ENCODE measurements around the gene OR2T1. TPM values are rescaled to one million over a fixed set of nuclear protein-coding genes. Genes with fewer than 3 reads are reported as not detected.
"Not testable (repeated sequence)": the region's sequence is repeated elsewhere in the genome, so short reads cannot be mapped to it uniquely, and the experiment has no call there.

OR2T1 gene
- polyA plus RNA-seq, 3 donors from 2014 or later, result not detected

- H3K27me3 Mint-ChIP-seq (ENCODE audit: low read depth in 3 of 3); H3K9me3 Mint-ChIP-seq; H3K4me3 Mint-ChIP-seq: not testable (repeated sequence)
Measured at GRCh38 chr1:248445399-248445798, 42.6 kb downstream of the OR2T1 start, which contains the start of gene OR2T2. OR2T2 (plus strand) TSS chr1:248445637; CDS start chr1:248452798, 7,161 bp downstream.

GRCh38 chr1:248448409-248449074 is 45.7 kb downstream of the OR2T1 start:
- not testable (repeated sequence) for H3K4me1 Mint-ChIP-seq

More at GRCh38 chr1:248445399-248445798, 42.6 kb downstream of the OR2T1 start, which contains the start of gene OR2T2:
- not testable (repeated sequence) for H3K27ac Mint-ChIP-seq, DNase-seq, H3K4me1 Mint-ChIP-seq, H3K36me3 Mint-ChIP-seq

GRCh38 chr1:248449821-248450465 is 47.1 kb downstream of the OR2T1 start:
- not testable (repeated sequence) for H3K27ac Mint-ChIP-seq; DNase-seq; H3K27me3 Mint-ChIP-seq (ENCODE audit: low read depth in 3 of 3); H3K36me3 Mint-ChIP-seq; H3K4me1 Mint-ChIP-seq; H3K9me3 Mint-ChIP-seq; H3K4me3 Mint-ChIP-seq

More at GRCh38 chr1:248448409-248449074, 45.7 kb downstream of the OR2T1 start:
- not testable (repeated sequence) for H3K36me3 Mint-ChIP-seq; H3K27ac Mint-ChIP-seq; H3K9me3 Mint-ChIP-seq; DNase-seq; H3K4me3 Mint-ChIP-seq; H3K27me3 Mint-ChIP-seq (ENCODE audit: low read depth in 3 of 3)

GRCh38 chr1:248450466-248451145 is 47.8 kb downstream of the OR2T1 start:
- H3K4me3 Mint-ChIP-seq, result not testable (repeated sequence)

GRCh38 chr1:248453619-248454018 is 50.8 kb downstream of the OR2T1 start:
- not testable (repeated sequence) for H3K27me3 Mint-ChIP-seq (ENCODE audit: low read depth in 3 of 3); DNase-seq; H3K4me1 Mint-ChIP-seq; H3K27ac Mint-ChIP-seq; H3K36me3 Mint-ChIP-seq; H3K9me3 Mint-ChIP-seq; H3K4me3 Mint-ChIP-seq

More at GRCh38 chr1:248450466-248451145, 47.8 kb downstream of the OR2T1 start:
- not testable (repeated sequence) for H3K36me3 Mint-ChIP-seq; H3K27me3 Mint-ChIP-seq (ENCODE audit: low read depth in 3 of 3); DNase-seq; H3K9me3 Mint-ChIP-seq; H3K27ac Mint-ChIP-seq; H3K4me1 Mint-ChIP-seq

- H3K36me3 Mint-ChIP-seq; DNase-seq; H3K27ac Mint-ChIP-seq; H3K4me1 Mint-ChIP-seq; H3K27me3 Mint-ChIP-seq (ENCODE audit: low read depth in 3 of 3); H3K9me3 Mint-ChIP-seq; H3K4me3 Mint-ChIP-seq: not testable (repeated sequence)
Measured at GRCh38 chr1:248455045-248455444, 52.2 kb downstream of the OR2T1 start.

- not testable (repeated sequence) for H3K4me3 Mint-ChIP-seq; H3K27ac Mint-ChIP-seq; H3K36me3 Mint-ChIP-seq; H3K27me3 Mint-ChIP-seq (ENCODE audit: low read depth in 3 of 3); H3K9me3 Mint-ChIP-seq; H3K4me1 Mint-ChIP-seq; DNase-seq
Measured at GRCh38 chr1:248456635-248457034, 53.8 kb downstream of the OR2T1 start.

Other genes with a start within 250 kb of the OR2T1 start
- not detected for gene OR2M2, start 228.2 kb upstream of the OR2T1 start, polyA plus RNA-seq
- gene OR2M3, start 205.8 kb upstream of the OR2T1 start, polyA plus RNA-seq, result not detected
- not detected for gene OR2M4, start 171.6 kb upstream of the OR2T1 start, polyA plus RNA-seq
- gene OR2T33, start 125.1 kb upstream of the OR2T1 start, polyA plus RNA-seq, result not detected
- gene OR2T12, start 99.6 kb upstream of the OR2T1 start, polyA plus RNA-seq, result not detected
- gene OR2M7, start 78.5 kb upstream of the OR2T1 start, polyA plus RNA-seq, result not detected
- gene OR14C36, start 54.3 kb upstream of the OR2T1 start, polyA plus RNA-seq, result not detected
- gene OR2T4, start 41.4 kb upstream of the OR2T1 start, polyA plus RNA-seq, result not detected
- gene OR2T6, start 27.3 kb upstream of the OR2T1 start, polyA plus RNA-seq, result not detected
- gene OR2T2, start 42.6 kb downstream of the OR2T1 start, polyA plus RNA-seq, result not detected
- not detected for gene OR2T3, start 70.3 kb downstream of the OR2T1 start, polyA plus RNA-seq
- gene OR2T5, start 85.5 kb downstream of the OR2T1 start, polyA plus RNA-seq, result not detected
- not detected for gene OR2G6, start 105.0 kb downstream of the OR2T1 start, polyA plus RNA-seq
- gene OR2T29, start 159.7 kb downstream of the OR2T1 start, polyA plus RNA-seq, result not detected
- not detected for gene OR2T34, start 171.7 kb downstream of the OR2T1 start, polyA plus RNA-seq
- gene OR2T10, start 194.7 kb downstream of the OR2T1 start, polyA plus RNA-seq, result not detected
- not detected for gene OR2T11, start 232.0 kb downstream of the OR2T1 start, polyA plus RNA-seq
- gene OR2T35, start 242.2 kb downstream of the OR2T1 start, polyA plus RNA-seq, result not detected